Pancreas (tissue), 10 donors: ENCODE results near the gene DGKI. TPM values are rescaled to one million over a fixed set of nuclear protein-coding genes. Genes with fewer than 3 reads are reported as not detected.

ENCODE experiments used
- ATAC-seq, 4 donors: fragments of 200-7000 bp; cut with Tn5 transposase; one replicate each; pipeline versions ENCODE4 v1.8.0 to v1.9.1; 2020; ENCODE audit warnings: mild to moderate bottlenecking in 4 of 4, moderate library complexity in 4 of 4
- DNase-seq, 6 donors: peaks; one replicate each; pipeline ENCODE4 v3.0.0-alpha.2; 2020
- FAIRE-seq: peaks from 2 replicates; lab custom pipeline; 2012; peaks lifted over from hg19 to GRCh38; lab: Jason Lieb, UNC
- H3K27ac ChIP-seq, 4 donors: fragments of 200-600 bp; sonication (generic); 1 replicate in 3 of 4; 2 replicates in 1 of 4; pipeline versions ENCODE4 v1.5.0 to v1.8.0; 2020
- H3K27me3 ChIP-seq, 4 donors: fragments of 200-600 bp; one replicate each; pipeline ENCODE4 v1.8.0; 2021
- H3K36me3 ChIP-seq, 3 donors: fragments of 200-600 bp; sonication (generic) in 1 of 3; one replicate each; pipeline versions ENCODE4 v1.5.0 to v1.8.0; 2020 to 2021
- H3K4me1 ChIP-seq, 3 donors: fragments of 200-600 bp; one replicate each; pipeline ENCODE4 v1.8.0; 2021
- H3K4me3 ChIP-seq, 4 donors: fragments of 200-600 bp; sonication (generic) in 2 of 4; one replicate each; pipeline versions ENCODE4 v1.5.0 to v1.8.0; 2020 to 2021
- H3K9me3 ChIP-seq, 4 donors: fragments of 200-600 bp; one replicate each; pipeline ENCODE4 v1.8.0; 2021
- CTCF ChIP-seq, 4 donors: fragments of 200-600 bp; sonication (generic) in 3 of 4; IDR thresholded peaks; one replicate each; pipeline versions ENCODE4 v1.5.0 to v1.8.0; 2021; ENCODE audit warnings: antibody characterized with exemption in 4 of 4
- WGBS, 2 donors: extraction: QIAGEN DNeasy Blood & Tissue Kit; methylation state at CpG; one replicate each; pipeline ENCODE4 v1.1.7; 2013; 5-methylcytosine and 5-hydroxymethylcytosine counted together
- intact Hi-C, 3 donors: fragments of 100-400 bp; cut with DNase I; formaldehyde crosslinking; loops; one replicate each; pipeline versions ENCODE4 v1.11.1 to v1.14.2; 2022
- polyA plus RNA-seq, 2 donors: library from polyadenylated mRNA; stranded (reverse); fragments of 200-250 nt; gene quantifications; one replicate each; pipeline ENCODE4 v1.2.3, GENCODE V29; 2013
- total RNA-seq, 6 donors: library from RNA; stranded (reverse); fragmentation: NEBNext Ultra II Directional in 4 of 6; extraction: Animal tissue kit (Norgen Biotek cat#: 25700) in 4 of 6; gene quantifications; one replicate each; pipeline versions ENCODE4 v1.2.1 to v1.2.4, GENCODE V29; 2021 to 2023
- donor health status: healthy with polysubstance abuse.
- donor health status: DM: no; HTN: no; CAD: no; lungs with moderate emphysema.
- donor health status: DM: no; HTN: no; CAD: no.
- donor health status: control.
- donor health status: control.
- donor health status: Bipolar disorder and iron deficiency.
- donor health status: DM: yes; HTN: yes; CAD: no.
- donor health status: DM: no; HTN: no; CAD: no.
- donor health status: DM: no; HTN: no; CAD: no.
- donor health status: DM: yes; HTN: yes; CAD: no.

The DGKI gene
- total and polyA plus RNA-seq, 8 donors: 0.04 to 0.81 (median 0.15) TPM

DNA sequence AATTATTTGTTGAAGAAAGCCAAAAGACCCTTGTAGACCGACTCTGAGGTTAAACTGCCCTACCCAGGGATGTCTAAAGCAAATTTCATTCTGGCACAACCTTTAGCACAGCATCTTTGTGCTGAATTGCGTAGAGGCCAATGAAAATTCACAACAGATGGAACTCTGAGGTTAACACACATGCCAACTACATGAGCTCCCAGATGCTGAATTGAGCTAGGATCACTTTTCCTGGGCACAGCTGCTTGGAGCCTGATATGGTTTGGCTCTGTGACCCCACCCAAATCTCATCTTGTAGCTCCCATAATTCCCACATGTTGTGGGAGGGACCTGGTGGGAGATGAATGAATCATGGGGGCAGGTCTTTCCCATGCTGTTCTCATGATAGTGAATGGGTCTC, 345.2 kb downstream of the DGKI start:
- Histone ChIP-seq H3K4me1 (no peaks in the 10 kb centered on the region), H3K36me3 (no peaks in the 10 kb centered on the region), H3K27ac (no peak overlapping the region), H3K4me3 (no peak overlapping the region), H3K9me3 (no peaks in the 10 kb centered on the region), H3K27me3 (no peaks in the 10 kb centered on the region)
- ATAC-seq: no peak
- WGBS, 2 donors: 46 to 60% methylated on average over 2 of the region's 2 CpGs
- intact Hi-C loops: no loop called here
- no peak for DNase-seq
- no peak for FAIRE-seq
- no peak for TF ChIP-seq CTCF (IDR thresholded peaks at IDR 0.05)

DNA sequence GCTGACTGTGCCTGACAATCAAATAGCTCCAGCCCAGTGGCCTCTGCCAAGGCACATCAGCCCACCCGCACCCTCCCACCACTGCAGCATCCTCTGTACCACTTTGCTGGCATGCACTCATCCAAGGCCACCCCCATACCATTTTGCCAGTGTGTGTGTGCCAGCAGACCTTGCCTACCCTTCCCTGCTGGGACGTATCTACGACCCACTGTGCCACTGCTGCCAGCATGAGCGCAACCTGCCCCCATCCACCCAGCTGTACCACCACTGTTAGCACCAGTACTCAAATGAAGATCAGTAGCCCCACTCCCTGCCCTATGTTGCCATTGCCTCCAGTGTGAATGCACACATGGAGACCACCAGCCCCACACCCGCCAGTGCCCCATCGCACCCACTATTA, 353.9 kb downstream of the DGKI start:
- Histone ChIP-seq H3K27me3 (no peaks in the 10 kb centered on the region), H3K27ac (no peak overlapping the region), H3K4me1 (no peaks in the 10 kb centered on the region), H3K36me3 (no peaks in the 10 kb centered on the region), H3K4me3 (no peak overlapping the region), H3K9me3 (no peaks in the 10 kb centered on the region)
- DNase-seq: peak in 1 of 6 donors; percentile 27
- intact Hi-C loops: no loop called here
- TF ChIP-seq CTCF (IDR thresholded peaks at IDR 0.05): no peak
- no peak for ATAC-seq
- 73 to 91% methylated on average over 6 of the region's 6 CpGs for WGBS, 2 donors
- FAIRE-seq: no peak

- H3K9me3 ChIP-seq: no peaks in the 10 kb centered on the region
- no peak overlapping the region for H3K27ac ChIP-seq
- intact Hi-C loops: no loop called here
- peaks cover 0 to 4% (median 0%) of the 10 kb centered on the region in 4 donors for H3K27me3 ChIP-seq
- no peak for DNase-seq
- TF ChIP-seq CTCF (IDR thresholded peaks at IDR 0.05): no peak
- no peaks in the 10 kb centered on the region for H3K4me1 ChIP-seq
- H3K4me3 ChIP-seq: no peak overlapping the region
- no peaks in the 10 kb centered on the region for H3K36me3 ChIP-seq
- 56 to 75% methylated on average over 2 of the region's 2 CpGs for WGBS, 2 donors
- no peak for FAIRE-seq
- ATAC-seq: no peak
Measured at GRCh38 chr7:137489880-137490279, 356.9 kb downstream of the DGKI start.

GRCh38 chr7:137488038-137488437, 358.7 kb downstream of the DGKI start:
- TF ChIP-seq CTCF (IDR thresholded peaks at IDR 0.05): no peak
- ATAC-seq (no peak), FAIRE-seq (no peak), DNase-seq (no peak)
- no peaks in the 10 kb centered on the region for H3K36me3 ChIP-seq
- H3K4me1 ChIP-seq: no peaks in the 10 kb centered on the region
- H3K27ac ChIP-seq: no peak overlapping the region
- H3K27me3 ChIP-seq: peaks cover 0 to 4% (median 2%) of the 10 kb centered on the region in 4 donors
- WGBS, 2 donors: 75 to 79% methylated on average over 1 of the region's 1 CpG
- intact Hi-C loops: no loop called here
- H3K4me3 ChIP-seq: no peak overlapping the region
- no peaks in the 10 kb centered on the region for H3K9me3 ChIP-seq

- intact Hi-C loops: no loop called here
- no peak for FAIRE-seq
- Histone ChIP-seq H3K27ac (no peak overlapping the region), H3K36me3 (no peaks in the 10 kb centered on the region), H3K27me3 (peaks cover 0 to 10% (median 2%) of the 10 kb centered on the region in 4 donors), H3K4me3 (no peak overlapping the region), H3K4me1 (no peaks in the 10 kb centered on the region), H3K9me3 (no peaks in the 10 kb centered on the region)
- no peak for TF ChIP-seq CTCF (IDR thresholded peaks at IDR 0.05)
- no peak for DNase-seq
- ATAC-seq: no peak
- 34 to 37% methylated on average over 2 of the region's 2 CpGs for WGBS, 2 donors
Measured at GRCh38 chr7:137485818-137486217, 361.0 kb downstream of the DGKI start.
